Neural progenitor cell (in vitro differentiated cells): ENCODE data around the gene PDE8B. TPM values are rescaled to one million over a fixed set of nuclear protein-coding genes. Genes with fewer than 3 reads are reported as not detected.

ENCODE experiments used
- DNase-seq: peaks from one replicate; pipeline ENCODE4 v3.0.0-alpha.2; 2016; ENCODE audit warnings: low spot score
- H2AFZ ChIP-seq: fragments of 200-600 bp; sonication (generic); replicated peaks from 2 replicates; pipeline ENCODE4 v1.6.1; 2016; ENCODE audit warnings: antibody characterized with exemption
- H3F3A ChIP-seq: fragments of 200-600 bp; sonication (generic); 2 replicates; pipeline ENCODE4 v1.6.1; 2016; ENCODE audit warnings: antibody characterized with exemption, low read depth
- H3K27ac ChIP-seq: fragments of 200-600 bp; sonication (generic); 2 replicates; pipeline ENCODE4 v1.5.1; 2016; ENCODE audit warnings: mild to moderate bottlenecking
- H3K27me3 ChIP-seq: fragments of 200-600 bp; sonication (generic); 2 replicates; pipeline ENCODE4 v1.6.1; 2016; ENCODE audit warnings: mild to moderate bottlenecking, moderate library complexity
- H3K36me3 ChIP-seq: fragments of 200-600 bp; sonication (generic); 2 replicates; pipeline ENCODE4 v1.5.1; 2016
- H3K4me1 ChIP-seq: fragments of 200-600 bp; sonication (generic); 2 replicates; pipeline ENCODE4 v1.6.1; 2016; ENCODE audit warnings: mixed run types
- H3K4me2 ChIP-seq: fragments of 200-600 bp; sonication (generic); 2 replicates; pipeline ENCODE4 v1.6.1; 2016
- H3K4me3 ChIP-seq: fragments of 200-600 bp; sonication (generic); 2 replicates; pipeline ENCODE4 v1.5.1; 2016
- H3K79me2 ChIP-seq: fragments of 200-600 bp; sonication (generic); 2 replicates; pipeline ENCODE4 v1.6.1; 2016; ENCODE audit warnings: low read depth
- H3K9ac ChIP-seq: fragments of 200-600 bp; sonication (generic); 2 replicates; pipeline ENCODE4 v1.6.1; 2016
- H3K9me3 ChIP-seq: fragments of 200-600 bp; sonication (generic); 2 replicates; pipeline ENCODE4 v1.5.1; 2016; ENCODE audit warnings: low read depth
- H4K20me1 ChIP-seq: fragments of 200-600 bp; sonication (generic); 2 replicates; pipeline ENCODE4 v1.6.1; 2016; ENCODE audit warnings: low read depth
- H3K27ac Mint-ChIP-seq: 3 replicates; pipeline ENCODE4 v1.8.0; 2021; ENCODE audit warnings: mixed read lengths
- H3K27me3 Mint-ChIP-seq: 2 replicates; pipeline ENCODE4 v1.8.0; 2022; ENCODE audit warnings: low read depth, mild to moderate bottlenecking, inconsistent platforms, moderate library complexity, mixed read lengths; ENCODE audit not compliant: insufficient read depth
- H3K36me3 Mint-ChIP-seq: 3 replicates; pipeline ENCODE4 v1.8.0; 2021; ENCODE audit warnings: mixed read lengths
- H3K4me1 Mint-ChIP-seq: 3 replicates; pipeline ENCODE4 v1.8.0; 2021; ENCODE audit warnings: mixed read lengths
- H3K4me3 Mint-ChIP-seq: 3 replicates; pipeline ENCODE4 v1.8.0; 2021; ENCODE audit warnings: mild to moderate bottlenecking, moderate library complexity, mixed read lengths
- H3K9me3 Mint-ChIP-seq: 3 replicates; pipeline ENCODE4 v1.8.0; 2020; ENCODE audit warnings: mixed read lengths
- CTCF ChIP-seq: fragments of 200-600 bp; sonication (generic); IDR thresholded peaks from 2 replicates; pipeline ENCODE4 v1.5.1; 2017; ENCODE audit warnings: antibody characterized with exemption, mild to moderate bottlenecking
- EZH2 ChIP-seq: fragments of 200-600 bp; sonication (generic); IDR thresholded peaks from 2 replicates; pipeline ENCODE4 v1.6.1; 2017; ENCODE audit warnings: antibody characterized with exemption, mild to moderate bottlenecking, moderate library complexity
- EZH2phosphoT487 ChIP-seq: fragments of 200-600 bp; sonication (generic); IDR thresholded peaks from 2 replicates; pipeline ENCODE4 v1.6.1; 2017; ENCODE audit warnings: antibody characterized with exemption
- total RNA-seq: library from RNA; depleted of rRNA; stranded (reverse); fragments of >200 nt; gene quantifications from 2 replicates; pipeline ENCODE4 v1.2.3, GENCODE V29; 2015; ENCODE audit warnings: low replicate concordance

The PDE8B gene
- total RNA-seq, 1 donor from 2014 or later: 4.3 TPM

DNA sequence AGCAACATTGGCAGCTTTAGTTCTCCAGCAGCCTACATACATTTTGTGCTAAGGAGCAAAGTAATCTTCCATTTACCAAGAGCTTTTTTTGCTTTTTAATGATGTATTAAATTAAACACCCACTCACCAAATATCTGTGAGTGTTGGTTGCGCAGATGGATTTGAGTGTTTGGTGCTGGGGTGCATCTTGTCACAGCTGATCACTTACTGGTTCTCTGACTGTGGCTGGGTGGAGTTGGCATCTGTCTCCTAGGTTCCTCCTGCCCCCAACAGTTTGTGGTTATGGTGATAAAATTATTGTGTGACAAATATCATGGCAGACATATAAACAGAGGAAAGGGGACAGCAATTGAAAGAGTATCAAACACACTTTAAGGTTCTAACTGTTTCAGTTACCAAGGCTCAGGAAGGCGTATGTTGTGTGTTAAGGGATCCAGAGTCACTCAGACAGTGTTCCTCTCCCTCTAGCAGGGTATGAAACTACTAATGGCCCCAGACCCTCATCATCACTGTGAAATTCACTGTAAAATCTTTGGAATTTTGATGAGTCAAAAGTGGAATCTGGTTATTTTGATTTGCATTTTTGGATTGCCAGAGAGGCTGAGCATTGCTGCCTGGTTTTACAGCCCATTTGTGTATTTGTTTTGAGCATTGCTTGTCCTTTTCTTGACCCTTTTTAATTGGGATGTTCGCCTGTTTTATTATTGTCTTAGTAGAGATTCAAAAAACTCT, 81.7 kb downstream of the PDE8B start:
- H3K27me3 ChIP-seq: no peaks in the 10 kb centered on the region
- H3K27ac ChIP-seq: no peak overlapping the region
- no peak overlapping the region for H3K27ac Mint-ChIP-seq

DNA sequence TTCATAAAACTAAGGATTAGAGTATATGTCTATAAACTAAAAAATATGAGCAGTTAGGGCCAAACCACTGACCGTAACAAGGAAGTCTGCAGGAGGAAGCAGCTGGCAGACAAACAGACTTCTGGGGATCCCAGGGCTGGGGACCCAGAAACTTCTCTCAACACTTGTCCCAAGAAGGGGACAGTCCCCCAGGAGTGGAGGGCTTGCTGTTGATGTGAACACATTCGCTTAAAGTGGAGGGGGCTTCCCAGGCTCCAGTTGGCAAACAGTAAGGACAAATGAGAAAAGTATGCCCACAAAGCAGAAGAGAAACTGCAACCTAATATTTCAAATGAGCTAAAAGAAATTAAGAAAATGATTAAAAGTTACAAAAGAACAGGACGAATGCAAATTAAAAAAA, 83.7 kb downstream of the PDE8B start:
- no peaks in the 10 kb centered on the region for H3K27me3 ChIP-seq
- H3K36me3 Mint-ChIP-seq: no peaks in the 10 kb centered on the region
- no peak for TF ChIP-seq CTCF
- no peak for TF ChIP-seq EZH2phosphoT487
- TF ChIP-seq EZH2: no peak
- no peak overlapping the region for H3K4me3 Mint-ChIP-seq
- H3K4me3 ChIP-seq: no peak overlapping the region
- no peaks in the 10 kb centered on the region for H3K9me3 ChIP-seq
- no peaks in the 10 kb centered on the region for H4K20me1 ChIP-seq
- H3K9me3 Mint-ChIP-seq: no peaks in the 10 kb centered on the region
- H3F3A ChIP-seq: no peaks in the 10 kb centered on the region
- H3K27ac Mint-ChIP-seq: no peak overlapping the region
- no peaks in the 10 kb centered on the region for H3K4me1 Mint-ChIP-seq
- no peak overlapping the region for H3K4me2 ChIP-seq
- no peak overlapping the region for H3K9ac ChIP-seq
- H3K79me2 ChIP-seq: no peaks in the 10 kb centered on the region
- H3K4me1 ChIP-seq: no peaks in the 10 kb centered on the region
- no peak for DNase-seq
- H3K27ac ChIP-seq: no peak overlapping the region
- H2AFZ ChIP-seq: no peak overlapping the region
- H3K27me3 Mint-ChIP-seq: peaks cover 5% of the 10 kb centered on the region
- no peaks in the 10 kb centered on the region for H3K36me3 ChIP-seq

More for the DNA sequence above, 81.7 kb downstream of the PDE8B start:
- Histone ChIP-seq H3K9me3 (no peaks in the 10 kb centered on the region), H3F3A (no peaks in the 10 kb centered on the region), H4K20me1 (no peaks in the 10 kb centered on the region), H3K4me2 (no peak overlapping the region), H3K79me2 (no peaks in the 10 kb centered on the region), H3K4me1 (no peaks in the 10 kb centered on the region), H3K9ac (no peak overlapping the region), H3K36me3 (no peaks in the 10 kb centered on the region), H3K4me3 (no peak overlapping the region), H2AFZ (no peak overlapping the region)
- H3K4me3 Mint-ChIP-seq: no peak overlapping the region
- DNase-seq: no peak
- H3K9me3 Mint-ChIP-seq: no peaks in the 10 kb centered on the region
- peaks cover 5% of the 10 kb centered on the region for H3K27me3 Mint-ChIP-seq
- H3K36me3 Mint-ChIP-seq: no peaks in the 10 kb centered on the region
- TF ChIP-seq EZH2 (no peak), EZH2phosphoT487 (no peak), CTCF (no peak)
- no peaks in the 10 kb centered on the region for H3K4me1 Mint-ChIP-seq

DNA sequence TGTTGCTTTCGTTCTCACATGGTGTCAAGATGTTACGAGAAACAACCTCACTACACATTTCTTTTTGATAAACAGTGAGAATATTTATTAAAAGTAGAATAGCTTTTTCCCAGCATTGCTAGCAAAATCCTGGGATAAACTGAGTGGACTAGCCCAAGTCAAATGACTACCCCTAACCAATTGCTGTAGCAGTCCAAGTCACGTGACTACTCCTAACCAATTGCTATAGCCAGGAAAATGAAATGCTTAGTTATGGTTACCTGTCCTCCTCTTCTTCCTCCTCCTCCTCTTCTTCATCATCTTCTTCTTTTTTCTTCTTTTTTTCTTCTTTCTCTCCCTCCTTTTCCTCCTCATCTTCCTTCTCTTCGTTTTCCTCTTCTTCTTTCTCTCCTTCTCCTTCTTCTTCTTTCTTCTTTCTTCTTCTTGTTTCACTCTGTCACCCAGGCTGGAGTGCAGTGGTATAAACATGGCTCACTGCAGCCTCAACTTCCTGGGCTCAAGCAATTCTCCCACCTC, 85.4 kb downstream of the PDE8B start:
- no peak for DNase-seq
- H3K4me1 ChIP-seq: no peaks in the 10 kb centered on the region
- no peaks in the 10 kb centered on the region for H3K9me3 ChIP-seq
- no peak overlapping the region for H3K9ac ChIP-seq
- H3K4me3 ChIP-seq: no peak overlapping the region
- Mint-ChIP-seq H3K27me3 (peaks cover 3% of the 10 kb centered on the region), H3K4me3 (no peak overlapping the region), H3K36me3 (no peaks in the 10 kb centered on the region), H3K9me3 (no peaks in the 10 kb centered on the region), H3K27ac (no peak overlapping the region), H3K4me1 (peaks cover 6% of the 10 kb centered on the region)
- no peaks in the 10 kb centered on the region for H4K20me1 ChIP-seq
- no peak for TF ChIP-seq EZH2
- no peak for TF ChIP-seq CTCF
- TF ChIP-seq EZH2phosphoT487: no peak
- no peak overlapping the region for H3K4me2 ChIP-seq
- no peaks in the 10 kb centered on the region for H3K36me3 ChIP-seq
- H3K27me3 ChIP-seq: no peaks in the 10 kb centered on the region
- no peak overlapping the region for H3K27ac ChIP-seq
- H3K79me2 ChIP-seq: no peaks in the 10 kb centered on the region
- no peak overlapping the region for H2AFZ ChIP-seq
- H3F3A ChIP-seq: no peaks in the 10 kb centered on the region
